ENCODE measurements around the gene METTL23.

DNA sequence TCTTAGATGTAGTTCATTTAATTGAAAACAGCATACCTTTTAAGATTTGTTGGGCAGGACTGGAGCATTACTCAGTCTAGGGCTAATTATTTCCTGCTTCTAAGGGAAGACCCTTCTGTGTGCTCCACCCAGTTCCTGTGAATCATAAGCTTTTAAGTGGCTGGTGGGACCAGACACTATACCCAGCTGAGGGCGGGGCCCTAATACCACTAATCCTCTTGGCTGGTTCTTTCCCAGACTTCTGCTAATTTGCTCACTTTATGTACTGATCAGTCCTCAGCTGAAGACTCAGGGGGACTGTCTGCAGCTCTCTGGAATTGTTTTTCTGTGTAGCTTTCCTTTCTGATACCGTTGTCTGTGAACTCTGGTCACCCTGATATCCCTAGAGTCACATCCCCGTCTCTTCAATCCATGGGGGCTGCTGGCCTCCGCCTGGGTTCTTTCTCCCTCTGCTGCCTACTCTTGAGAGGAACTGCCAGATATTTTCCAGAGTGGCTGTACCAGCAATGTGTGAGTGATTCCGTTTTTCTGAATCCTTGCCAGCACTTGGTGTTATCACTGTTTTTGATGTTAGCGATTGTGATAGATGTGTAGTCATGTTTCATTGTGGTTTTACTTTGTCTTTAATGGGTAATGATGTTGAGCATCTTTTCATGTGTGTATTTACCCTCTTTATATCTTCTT, 46.3 kb downstream of the METTL23 start:
- TF ChIP-seq EZH2 (IDR thresholded peaks at IDR 0.05) (no peak), POLR2AphosphoS5 (IDR thresholded peaks at IDR 0.05; ENCODE audit: borderline replicate concordance, low read depth, low read length) (no peak)
